Measurements from ENCODE around the gene HDX.

DNA sequence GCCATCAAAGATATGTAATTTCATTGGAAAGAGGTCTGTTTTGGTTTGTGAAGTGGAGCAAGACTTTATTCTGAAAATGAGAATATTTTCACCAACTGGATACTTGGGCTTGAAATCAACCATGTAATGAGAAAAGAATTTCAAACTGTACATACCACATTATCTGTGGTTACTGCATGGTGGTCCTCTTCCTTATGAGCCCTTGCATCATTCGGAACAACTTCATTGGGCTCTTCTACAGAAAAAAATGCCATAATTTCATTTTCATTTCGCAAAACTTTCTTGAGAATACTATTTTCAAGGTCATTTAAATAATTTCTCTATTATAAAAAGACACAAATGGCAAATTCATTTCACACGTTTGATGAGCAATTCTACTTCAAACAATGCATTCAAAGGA is 165.6 kb downstream of the HDX start:
- TF ChIP-seq, protein P1, sequence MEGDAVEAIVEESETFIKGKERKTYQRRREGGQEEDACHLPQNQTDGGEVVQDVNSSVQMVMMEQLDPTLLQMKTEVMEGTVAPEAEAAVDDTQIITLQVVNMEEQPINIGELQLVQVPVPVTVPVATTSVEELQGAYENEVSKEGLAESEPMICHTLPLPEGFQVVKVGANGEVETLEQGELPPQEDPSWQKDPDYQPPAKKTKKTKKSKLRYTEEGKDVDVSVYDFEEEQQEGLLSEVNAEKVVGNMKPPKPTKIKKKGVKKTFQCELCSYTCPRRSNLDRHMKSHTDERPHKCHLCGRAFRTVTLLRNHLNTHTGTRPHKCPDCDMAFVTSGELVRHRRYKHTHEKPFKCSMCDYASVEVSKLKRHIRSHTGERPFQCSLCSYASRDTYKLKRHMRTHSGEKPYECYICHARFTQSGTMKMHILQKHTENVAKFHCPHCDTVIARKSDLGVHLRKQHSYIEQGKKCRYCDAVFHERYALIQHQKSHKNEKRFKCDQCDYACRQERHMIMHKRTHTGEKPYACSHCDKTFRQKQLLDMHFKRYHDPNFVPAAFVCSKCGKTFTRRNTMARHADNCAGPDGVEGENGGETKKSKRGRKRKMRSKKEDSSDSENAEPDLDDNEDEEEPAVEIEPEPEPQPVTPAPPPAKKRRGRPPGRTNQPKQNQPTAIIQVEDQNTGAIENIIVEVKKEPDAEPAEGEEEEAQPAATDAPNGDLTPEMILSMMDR (conservative IDR thresholded peaks at IDR 0.05 in 1 of 2, IDR thresholded peaks at IDR 0.05 in 1 of 2; ENCODE audit: extremely low read depth in 1 of 2, insufficient read depth in 1 of 2, low read depth in 1 of 2, low read length in 2 of 2): no peak
- TF ChIP-seq EZH2 (IDR thresholded peaks at IDR 0.05; ENCODE audit: borderline replicate concordance, low read length): no peak

Measured in mammary epithelial cell (primary cell).